Cardiac muscle cell (in vitro differentiated cells and primary cell): ENCODE data around the gene OAS2. TPM values are rescaled to one million over a fixed set of nuclear protein-coding genes. Genes with fewer than 3 reads are reported as not detected.

Experiments
- DNase-seq, 2 donors: peaks; one replicate each; pipeline versions ENCODE4 v3.0.0 to v3.0.0-alpha.2; 2010 to 2017; ENCODE audit warnings: low read depth in 1 of 2, low spot score in 1 of 2
- H3K27ac ChIP-seq: fragments of 200-600 bp; sonication (generic); 2 replicates; pipeline ENCODE4 v1.5.1; 2016
- H3K27me3 ChIP-seq: fragments of 200-600 bp; sonication (generic); 2 replicates; pipeline ENCODE4 v1.6.0; 2016; ENCODE audit warnings: control low read depth
- H3K36me3 ChIP-seq: fragments of 200-600 bp; sonication (generic); 2 replicates; pipeline ENCODE4 v1.5.1; 2016; ENCODE audit warnings: control low read depth
- H3K4me1 ChIP-seq: fragments of 200-600 bp; sonication (generic); 2 replicates; pipeline ENCODE4 v1.8.1; 2017; ENCODE audit warnings: low read depth, mild to moderate bottlenecking, mixed run types
- H3K4me3 ChIP-seq: fragments of 200-600 bp; sonication (generic); 2 replicates; pipeline ENCODE4 v1.5.1; 2016; ENCODE audit warnings: mild to moderate bottlenecking
- H3K9me3 ChIP-seq: fragments of 200-600 bp; sonication (generic); 2 replicates; pipeline ENCODE4 v1.5.1; 2017; ENCODE audit warnings: low read depth, mild to moderate bottlenecking, control low read depth
- CTCF ChIP-seq: IDR thresholded peaks from 2 replicates; pipeline ENCODE4 v1.5.1; 2012; ENCODE audit warnings: low read depth, mild to moderate bottlenecking, low read length
- polyA plus RNA-seq: library from polyadenylated mRNA; unstranded; fragments of >200 nt; fragmentation: Nextera tagmentation; extraction: Ambion mirVana; gene quantifications from 2 replicates; pipeline ENCODE4 v1.2.1, GENCODE V29; 2016
- total RNA-seq: library from RNA; depleted of rRNA; stranded (reverse); fragments of >200 nt; gene quantifications from 2 replicates; pipeline ENCODE4 v1.2.3, GENCODE V29; 2016

The OAS2 gene
- total and polyA plus RNA-seq, 2 experiments from 2014 or later: not detected

- H3K4me3 ChIP-seq: no peak overlapping the region
- H3K27ac ChIP-seq: no peak overlapping the region
- H3K27me3 ChIP-seq: peaks cover 48% of the 10 kb centered on the region
- DNase-seq: no peak
- H3K9me3 ChIP-seq: no peaks in the 10 kb centered on the region
- H3K36me3 ChIP-seq: no peaks in the 10 kb centered on the region
- H3K4me1 ChIP-seq: no peaks in the 10 kb centered on the region
- no peak for TF ChIP-seq CTCF
These were observed 72.5 kb downstream of the OAS2 start for GRCh38 chr12:113050795-113051194.

GRCh38 chr12:113051759-113052158 lies 73.4 kb downstream of the OAS2 start:
- Histone ChIP-seq H3K36me3 (no peaks in the 10 kb centered on the region), H3K4me1 (no peaks in the 10 kb centered on the region), H3K9me3 (no peaks in the 10 kb centered on the region), H3K27me3 (peaks cover 48% of the 10 kb centered on the region), H3K27ac (no peak overlapping the region), H3K4me3 (no peak overlapping the region)
- TF ChIP-seq CTCF: no peak
- no peak for DNase-seq

GRCh38 chr12:113052326-113052725 lies 74.0 kb downstream of the OAS2 start:
- Histone ChIP-seq H3K9me3 (no peaks in the 10 kb centered on the region), H3K4me3 (no peak overlapping the region), H3K36me3 (no peaks in the 10 kb centered on the region), H3K27ac (no peak overlapping the region), H3K27me3 (peaks cover 50% of the 10 kb centered on the region), H3K4me1 (no peaks in the 10 kb centered on the region)
- no peak for TF ChIP-seq CTCF
- no peak for DNase-seq

- no peak overlapping the region for H3K27ac ChIP-seq
- peaks cover 63% of the 10 kb centered on the region for H3K27me3 ChIP-seq
- no peak for DNase-seq
- no peaks in the 10 kb centered on the region for H3K36me3 ChIP-seq
- H3K9me3 ChIP-seq: no peaks in the 10 kb centered on the region
- H3K4me3 ChIP-seq: no peak overlapping the region
- TF ChIP-seq CTCF: no peak
- H3K4me1 ChIP-seq: no peaks in the 10 kb centered on the region
These were observed 76.7 kb downstream of the OAS2 start for GRCh38 chr12:113054948-113055486.

GRCh38 chr12:113055594-113056380 lies 77.5 kb downstream of the OAS2 start:
- no peak for TF ChIP-seq CTCF
- DNase-seq: no peak
- Histone ChIP-seq H3K27ac (no peak overlapping the region), H3K36me3 (no peaks in the 10 kb centered on the region), H3K9me3 (no peaks in the 10 kb centered on the region), H3K4me3 (no peak overlapping the region), H3K27me3 (peaks cover 63% of the 10 kb centered on the region), H3K4me1 (no peaks in the 10 kb centered on the region)
